Measurements from ENCODE around the gene CADM1.

DNA sequence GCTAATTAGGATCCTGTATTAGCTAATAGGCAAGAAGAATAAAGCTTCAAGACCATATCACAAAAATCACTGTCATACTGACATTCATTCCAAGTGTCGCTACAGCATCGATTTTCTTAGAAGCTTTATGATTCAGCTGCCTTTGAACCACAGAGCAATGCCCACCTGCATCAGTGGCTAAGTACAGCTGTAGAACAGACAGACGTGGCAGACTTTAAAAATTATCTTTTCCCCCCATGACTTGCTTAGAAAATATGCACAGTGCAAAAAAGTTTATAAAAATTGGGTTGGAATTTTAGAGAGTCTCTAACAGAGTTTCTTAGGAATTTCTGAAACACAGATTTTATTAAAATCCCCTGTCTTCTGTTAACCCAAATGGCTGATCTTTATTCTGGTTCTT, 120.8 kb downstream of the CADM1 start:
- TF ChIP-seq, protein P1, sequence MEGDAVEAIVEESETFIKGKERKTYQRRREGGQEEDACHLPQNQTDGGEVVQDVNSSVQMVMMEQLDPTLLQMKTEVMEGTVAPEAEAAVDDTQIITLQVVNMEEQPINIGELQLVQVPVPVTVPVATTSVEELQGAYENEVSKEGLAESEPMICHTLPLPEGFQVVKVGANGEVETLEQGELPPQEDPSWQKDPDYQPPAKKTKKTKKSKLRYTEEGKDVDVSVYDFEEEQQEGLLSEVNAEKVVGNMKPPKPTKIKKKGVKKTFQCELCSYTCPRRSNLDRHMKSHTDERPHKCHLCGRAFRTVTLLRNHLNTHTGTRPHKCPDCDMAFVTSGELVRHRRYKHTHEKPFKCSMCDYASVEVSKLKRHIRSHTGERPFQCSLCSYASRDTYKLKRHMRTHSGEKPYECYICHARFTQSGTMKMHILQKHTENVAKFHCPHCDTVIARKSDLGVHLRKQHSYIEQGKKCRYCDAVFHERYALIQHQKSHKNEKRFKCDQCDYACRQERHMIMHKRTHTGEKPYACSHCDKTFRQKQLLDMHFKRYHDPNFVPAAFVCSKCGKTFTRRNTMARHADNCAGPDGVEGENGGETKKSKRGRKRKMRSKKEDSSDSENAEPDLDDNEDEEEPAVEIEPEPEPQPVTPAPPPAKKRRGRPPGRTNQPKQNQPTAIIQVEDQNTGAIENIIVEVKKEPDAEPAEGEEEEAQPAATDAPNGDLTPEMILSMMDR (IDR thresholded peaks at IDR 0.05) = no peak
- no peak for TF ChIP-seq POLR2A (IDR thresholded peaks at IDR 0.05)

Data from stomach (tissue), 4 donors.